ENCODE data around the gene DNASE1L2.
A peak's percentile ranks its signal among the peaks of the same experiment; 100 is the strongest.

DNASE1L2 gene

GRCh38 chr16:2205104-2205966, 30.9 kb upstream of the DNASE1L2 start, which contains the start of gene MLST8 (continued):
- TF ChIP-seq ZSCAN4 (tag by site-specific recombination; IDR thresholded peaks at IDR 0.05) (no peak), ZNF549 (tag by site-specific recombination; IDR thresholded peaks at IDR 0.05) (no peak), ZNF792 (tag by site-specific recombination; IDR thresholded peaks at IDR 0.05) (no peak), SETDB1 (IDR thresholded peaks at IDR 0.05; ENCODE audit: insufficient read length, low read length) (no peak), ZNF335 (tag by site-specific recombination; conservative IDR thresholded peaks at IDR 0.05) (peak; percentile 78), ZNF133 (tag by site-specific recombination; IDR thresholded peaks at IDR 0.05) (no peak), ZNF610 (tag by site-specific recombination; IDR thresholded peaks at IDR 0.05; ENCODE audit: borderline replicate concordance) (no peak), ZBTB8A (tag by site-specific recombination; IDR thresholded peaks at IDR 0.05) (0 out of 2 replicates have a peak, but pooled peaks have one; percentile 27), ZNF248 (tag by site-specific recombination; IDR thresholded peaks at IDR 0.05) (no peak), ZFP69B (tag by site-specific recombination; IDR thresholded peaks at IDR 0.05) (peak; percentile 78), ZNF433 (tag by site-specific recombination; IDR thresholded peaks at IDR 0.05; ENCODE audit: low read depth) (no peak), ZNF324 (tag by site-specific recombination; IDR thresholded peaks at IDR 0.05) (peak; percentile 86; the same call in 1 of the 2 replicates), ZNF654 (tag by site-specific recombination; IDR thresholded peaks at IDR 0.05; ENCODE audit: low read depth) (no peak), FEZF1 (tag by site-specific recombination; IDR thresholded peaks at IDR 0.05) (no peak), ZNF555 (tag by site-specific recombination; conservative IDR thresholded peaks at IDR 0.05) (no peak), ZBTB1 (tag by site-specific recombination; IDR thresholded peaks at IDR 0.05) (0 out of 2 replicates have a peak, but pooled peaks have one; percentile 57), ZBTB21 (tag by site-specific recombination; IDR thresholded peaks at IDR 0.05) (no peak; the same call in 1 of the 2 replicates), ZNF521 (tag by site-specific recombination; IDR thresholded peaks at IDR 0.05) (no peak), MYNN (tag by site-specific recombination; IDR thresholded peaks at IDR 0.05; ENCODE audit: borderline replicate concordance) (no peak; the same call in 1 of the 2 replicates), ZNF211 (tag by site-specific recombination; IDR thresholded peaks at IDR 0.05; ENCODE audit: low read depth) (no peak), ZNF776 (tag by site-specific recombination; IDR thresholded peaks at IDR 0.05; ENCODE audit: borderline replicate concordance) (no peak), ZNF394 (tag by site-specific recombination; IDR thresholded peaks at IDR 0.05; ENCODE audit: borderline replicate concordance) (peak; percentile 51; the same call in 1 of the 2 replicates), ZNF843 (tag by site-specific recombination; IDR thresholded peaks at IDR 0.05) (peak; percentile 14; the same call in 1 of the 2 replicates), RBAK (tag by site-specific recombination; IDR thresholded peaks at IDR 0.05) (no peak), ZNF274 (IDR thresholded peaks at IDR 0.05; ENCODE audit: low read length) (no peak), ZNF274 (tag by site-specific recombination; IDR thresholded peaks at IDR 0.05; ENCODE audit: borderline replicate concordance) (no peak), ZNF184 (tag by site-specific recombination; IDR thresholded peaks at IDR 0.05) (no peak), GLIS1 (tag by site-specific recombination; IDR thresholded peaks at IDR 0.05) (peak; percentile 66; the same call in 1 of the 2 replicates), ZNF239 (tag by site-specific recombination; IDR thresholded peaks at IDR 0.05) (peak; percentile 18; the same call in 1 of the 2 replicates), ZNF221 (tag by site-specific recombination; IDR thresholded peaks at IDR 0.05; ENCODE audit: borderline replicate concordance) (no peak), ZNF830 (tag by site-specific recombination; IDR thresholded peaks at IDR 0.05; ENCODE audit: low read depth) (no peak), ZNF664 (tag by site-specific recombination; IDR thresholded peaks at IDR 0.05) (no peak), WT1 (tag by site-specific recombination; IDR thresholded peaks at IDR 0.05) (no peak), EGR2 (tag by site-specific recombination; IDR thresholded peaks at IDR 0.05; ENCODE audit: low read depth) (peak; percentile 77)
- TF ChIP-seq, protein P1, sequence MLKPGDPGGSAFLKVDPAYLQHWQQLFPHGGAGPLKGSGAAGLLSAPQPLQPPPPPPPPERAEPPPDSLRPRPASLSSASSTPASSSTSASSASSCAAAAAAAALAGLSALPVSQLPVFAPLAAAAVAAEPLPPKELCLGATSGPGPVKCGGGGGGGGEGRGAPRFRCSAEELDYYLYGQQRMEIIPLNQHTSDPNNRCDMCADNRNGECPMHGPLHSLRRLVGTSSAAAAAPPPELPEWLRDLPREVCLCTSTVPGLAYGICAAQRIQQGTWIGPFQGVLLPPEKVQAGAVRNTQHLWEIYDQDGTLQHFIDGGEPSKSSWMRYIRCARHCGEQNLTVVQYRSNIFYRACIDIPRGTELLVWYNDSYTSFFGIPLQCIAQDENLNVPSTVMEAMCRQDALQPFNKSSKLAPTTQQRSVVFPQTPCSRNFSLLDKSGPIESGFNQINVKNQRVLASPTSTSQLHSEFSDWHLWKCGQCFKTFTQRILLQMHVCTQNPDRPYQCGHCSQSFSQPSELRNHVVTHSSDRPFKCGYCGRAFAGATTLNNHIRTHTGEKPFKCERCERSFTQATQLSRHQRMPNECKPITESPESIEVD (tag by site-specific recombination; IDR thresholded peaks at IDR 0.05) = no peak
- TF ChIP-seq, protein P2, sequence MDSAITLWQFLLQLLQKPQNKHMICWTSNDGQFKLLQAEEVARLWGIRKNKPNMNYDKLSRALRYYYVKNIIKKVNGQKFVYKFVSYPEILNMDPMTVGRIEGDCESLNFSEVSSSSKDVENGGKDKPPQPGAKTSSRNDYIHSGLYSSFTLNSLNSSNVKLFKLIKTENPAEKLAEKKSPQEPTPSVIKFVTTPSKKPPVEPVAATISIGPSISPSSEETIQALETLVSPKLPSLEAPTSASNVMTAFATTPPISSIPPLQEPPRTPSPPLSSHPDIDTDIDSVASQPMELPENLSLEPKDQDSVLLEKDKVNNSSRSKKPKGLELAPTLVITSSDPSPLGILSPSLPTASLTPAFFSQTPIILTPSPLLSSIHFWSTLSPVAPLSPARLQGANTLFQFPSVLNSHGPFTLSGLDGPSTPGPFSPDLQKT (IDR thresholded peaks at IDR 0.05; ENCODE audit: borderline replicate concordance, low read depth, low read length) = no peak
- TF ChIP-seq, protein P3, sequence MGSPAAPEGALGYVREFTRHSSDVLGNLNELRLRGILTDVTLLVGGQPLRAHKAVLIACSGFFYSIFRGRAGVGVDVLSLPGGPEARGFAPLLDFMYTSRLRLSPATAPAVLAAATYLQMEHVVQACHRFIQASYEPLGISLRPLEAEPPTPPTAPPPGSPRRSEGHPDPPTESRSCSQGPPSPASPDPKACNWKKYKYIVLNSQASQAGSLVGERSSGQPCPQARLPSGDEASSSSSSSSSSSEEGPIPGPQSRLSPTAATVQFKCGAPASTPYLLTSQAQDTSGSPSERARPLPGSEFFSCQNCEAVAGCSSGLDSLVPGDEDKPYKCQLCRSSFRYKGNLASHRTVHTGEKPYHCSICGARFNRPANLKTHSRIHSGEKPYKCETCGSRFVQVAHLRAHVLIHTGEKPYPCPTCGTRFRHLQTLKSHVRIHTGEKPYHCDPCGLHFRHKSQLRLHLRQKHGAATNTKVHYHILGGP (tag by site-specific recombination; IDR thresholded peaks at IDR 0.05) = no peak

All from HEK293 (cell line).